Smooth muscle cell (in vitro differentiated cells): ENCODE data around the gene MGAT5B. TPM values are rescaled to one million over a fixed set of nuclear protein-coding genes. Genes with fewer than 3 reads are reported as not detected.

ENCODE experiments used
- DNase-seq: peaks from one replicate; lab custom pipeline; 2025; ENCODE audit not compliant: unreplicated experiment; lab: John Stamatoyannopoulos, UW
- H2AFZ ChIP-seq: fragments of 200-600 bp; sonication (generic); 2 replicates; pipeline ENCODE4 v1.6.0; 2016; ENCODE audit warnings: antibody characterized with exemption, low read depth, mild to moderate bottlenecking
- H3F3A ChIP-seq: fragments of 200-600 bp; sonication (generic); 2 replicates; pipeline ENCODE4 v1.6.0; 2017; ENCODE audit warnings: antibody characterized with exemption, low read depth
- H3K27ac ChIP-seq: fragments of 200-600 bp; sonication (generic); 2 replicates; pipeline ENCODE4 v1.5.1; 2016; ENCODE audit warnings: low read depth, mild to moderate bottlenecking
- H3K27me3 ChIP-seq: fragments of 200-600 bp; sonication (generic); 2 replicates; pipeline ENCODE4 v1.6.1; 2016; ENCODE audit warnings: low read depth, mild to moderate bottlenecking
- H3K36me3 ChIP-seq: fragments of 200-600 bp; sonication (generic); 2 replicates; pipeline ENCODE4 v1.5.1; 2016; ENCODE audit warnings: low read depth
- H3K4me1 ChIP-seq: fragments of 200-600 bp; sonication (generic); 2 replicates; pipeline ENCODE4 v1.5.1; 2016; ENCODE audit warnings: low read depth
- H3K4me2 ChIP-seq: fragments of 200-600 bp; sonication (generic); 2 replicates; pipeline ENCODE4 v1.6.0; 2016; ENCODE audit warnings: mild to moderate bottlenecking
- H3K4me3 ChIP-seq: fragments of 200-600 bp; sonication (generic); 2 replicates; pipeline ENCODE4 v1.5.1; 2016; ENCODE audit warnings: mild to moderate bottlenecking
- H3K79me2 ChIP-seq: fragments of 200-600 bp; sonication (generic); 2 replicates; pipeline ENCODE4 v1.6.0; 2016; ENCODE audit warnings: low read depth, mild to moderate bottlenecking
- H3K9ac ChIP-seq: fragments of 200-600 bp; sonication (generic); 2 replicates; pipeline ENCODE4 v1.6.0; 2016; ENCODE audit warnings: low read depth
- H3K9me3 ChIP-seq: fragments of 200-600 bp; sonication (generic); replicated peaks from 2 replicates; pipeline ENCODE4 v1.5.1; 2016; ENCODE audit warnings: low read depth
- H4K20me1 ChIP-seq: fragments of 200-600 bp; sonication (generic); 2 replicates; pipeline ENCODE4 v1.6.0; 2016; ENCODE audit warnings: low read depth
- CTCF ChIP-seq: fragments of 200-600 bp; sonication (generic); IDR thresholded peaks from 2 replicates; pipeline ENCODE4 v1.5.1; 2017; ENCODE audit warnings: borderline replicate concordance, mild to moderate bottlenecking, antibody characterized with exemption; ENCODE audit not compliant: insufficient read depth, poor library complexity, severe bottlenecking
- WGBS: methylation state at CpG from one replicate; pipeline ENCODE4 v1.1.7; 2016; ENCODE audit warnings: low lambda C conversion rate; 5-methylcytosine and 5-hydroxymethylcytosine counted together
- polyA plus RNA-seq: library from polyadenylated mRNA; unstranded; fragments of >200 nt; fragmentation: Nextera tagmentation; extraction: Ambion mirVana; gene quantifications from 2 replicates; pipeline ENCODE4 v1.2.1, GENCODE V29; 2016
- total RNA-seq: library from RNA; depleted of rRNA; stranded (reverse); fragments of >200 nt; gene quantifications from 2 replicates; pipeline ENCODE4 v1.2.3, GENCODE V29; 2014

The MGAT5B gene
- total and polyA plus RNA-seq, 2 experiments from 2014 or later = 0.78 to 7.6 TPM

GRCh38 chr17:76881966-76882365 lies 13.8 kb downstream of the MGAT5B start:
- Histone ChIP-seq H3F3A (no peaks in the 10 kb centered on the region), H3K9me3 (no peaks in the 10 kb centered on the region), H2AFZ (no peak overlapping the region), H3K27ac (no peak overlapping the region), H3K27me3 (no peaks in the 10 kb centered on the region), H3K4me3 (no peak overlapping the region), H3K4me1 (no peaks in the 10 kb centered on the region), H3K36me3 (no peaks in the 10 kb centered on the region), H3K79me2 (no peaks in the 10 kb centered on the region), H3K9ac (no peak overlapping the region), H4K20me1 (no peaks in the 10 kb centered on the region), H3K4me2 (no peak overlapping the region)
- TF ChIP-seq CTCF = no peak
- no peak for DNase-seq
- 93% methylated on average over 20 of the region's 20 CpGs for WGBS

GRCh38 chr17:76883744-76884525 lies 15.7 kb downstream of the MGAT5B start:
- TF ChIP-seq CTCF = no peak
- no peak overlapping the region for H3K4me2 ChIP-seq
- no peak for DNase-seq
- H3K36me3 ChIP-seq = no peaks in the 10 kb centered on the region
- H3K79me2 ChIP-seq = no peaks in the 10 kb centered on the region
- H4K20me1 ChIP-seq = no peaks in the 10 kb centered on the region
- H3F3A ChIP-seq = no peaks in the 10 kb centered on the region
- no peak overlapping the region for H3K27ac ChIP-seq
- H3K9me3 ChIP-seq = no peaks in the 10 kb centered on the region
- H3K27me3 ChIP-seq = no peaks in the 10 kb centered on the region
- H2AFZ ChIP-seq = no peak overlapping the region
- no peaks in the 10 kb centered on the region for H3K4me1 ChIP-seq
- H3K4me3 ChIP-seq = no peak overlapping the region
- no peak overlapping the region for H3K9ac ChIP-seq
- WGBS = 90% methylated on average over 10 of the region's 10 CpGs

GRCh38 chr17:76884995-76885893 lies 17.0 kb downstream of the MGAT5B start:
- no peaks in the 10 kb centered on the region for H3K9me3 ChIP-seq
- TF ChIP-seq CTCF = no peak
- no peaks in the 10 kb centered on the region for H3K4me1 ChIP-seq
- H3K27ac ChIP-seq = no peak overlapping the region
- H3K4me2 ChIP-seq = no peak overlapping the region
- no peak overlapping the region for H2AFZ ChIP-seq
- no peak overlapping the region for H3K4me3 ChIP-seq
- WGBS = 54% methylated on average over 16 of the region's 16 CpGs
- no peaks in the 10 kb centered on the region for H3K36me3 ChIP-seq
- H3K79me2 ChIP-seq = no peaks in the 10 kb centered on the region
- DNase-seq = no peak
- H3K27me3 ChIP-seq = no peaks in the 10 kb centered on the region
- no peaks in the 10 kb centered on the region for H4K20me1 ChIP-seq
- no peak overlapping the region for H3K9ac ChIP-seq
- H3F3A ChIP-seq = no peaks in the 10 kb centered on the region
